ENCODE results near the gene PNMT. TPM values are rescaled to one million over a fixed set of nuclear protein-coding genes. Genes with fewer than 3 reads are reported as not detected.

PNMT gene
- total and polyA plus RNA-seq, 7 donors, result 5.9 to 15.3 (median 8.6) TPM

DNA sequence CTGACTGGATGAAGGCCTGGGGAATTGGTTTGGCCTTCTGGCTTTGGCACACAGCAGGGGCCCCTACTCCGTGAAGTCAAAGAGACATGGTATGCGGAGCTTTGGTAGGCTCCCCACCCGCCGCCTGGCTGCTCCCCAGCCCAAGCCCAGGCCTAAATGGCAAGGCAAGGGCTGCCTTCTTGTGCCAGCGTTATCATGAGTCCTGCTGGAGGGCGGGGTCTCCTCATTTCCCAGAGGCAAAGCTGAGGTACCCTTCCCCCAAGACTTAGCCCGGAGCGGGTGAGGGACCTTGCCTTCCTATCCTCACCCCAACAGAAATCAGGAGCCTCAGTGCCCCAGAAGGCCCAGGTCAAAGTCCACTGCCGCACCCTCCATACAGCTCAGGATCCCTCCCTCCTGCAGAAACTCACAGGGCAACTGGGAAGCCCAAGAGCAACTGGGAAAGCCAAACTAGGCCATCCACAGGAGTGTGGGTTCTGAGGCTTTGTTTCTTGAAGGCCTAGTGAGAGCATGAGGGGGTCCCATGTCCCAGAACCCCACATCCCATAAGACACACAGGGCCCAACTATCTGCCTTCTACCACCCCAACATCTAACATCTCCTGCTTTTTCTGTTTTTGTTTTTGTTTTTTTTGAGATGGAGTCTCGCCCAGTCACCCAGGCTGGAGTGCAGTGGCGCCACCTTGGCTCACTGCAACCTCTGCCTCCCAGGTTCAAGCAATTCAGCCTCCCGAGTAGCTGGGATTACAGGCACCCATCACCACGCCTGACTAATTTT lies 10.3 kb downstream of the PNMT start:
- TF ChIP-seq, protein P1, sequence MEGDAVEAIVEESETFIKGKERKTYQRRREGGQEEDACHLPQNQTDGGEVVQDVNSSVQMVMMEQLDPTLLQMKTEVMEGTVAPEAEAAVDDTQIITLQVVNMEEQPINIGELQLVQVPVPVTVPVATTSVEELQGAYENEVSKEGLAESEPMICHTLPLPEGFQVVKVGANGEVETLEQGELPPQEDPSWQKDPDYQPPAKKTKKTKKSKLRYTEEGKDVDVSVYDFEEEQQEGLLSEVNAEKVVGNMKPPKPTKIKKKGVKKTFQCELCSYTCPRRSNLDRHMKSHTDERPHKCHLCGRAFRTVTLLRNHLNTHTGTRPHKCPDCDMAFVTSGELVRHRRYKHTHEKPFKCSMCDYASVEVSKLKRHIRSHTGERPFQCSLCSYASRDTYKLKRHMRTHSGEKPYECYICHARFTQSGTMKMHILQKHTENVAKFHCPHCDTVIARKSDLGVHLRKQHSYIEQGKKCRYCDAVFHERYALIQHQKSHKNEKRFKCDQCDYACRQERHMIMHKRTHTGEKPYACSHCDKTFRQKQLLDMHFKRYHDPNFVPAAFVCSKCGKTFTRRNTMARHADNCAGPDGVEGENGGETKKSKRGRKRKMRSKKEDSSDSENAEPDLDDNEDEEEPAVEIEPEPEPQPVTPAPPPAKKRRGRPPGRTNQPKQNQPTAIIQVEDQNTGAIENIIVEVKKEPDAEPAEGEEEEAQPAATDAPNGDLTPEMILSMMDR (IDR thresholded peaks at IDR 0.05), result no peak
- Histone ChIP-seq H3K36me3 (ENCODE audit: insufficient read depth in 1 of 2, low read depth in 1 of 2) (peaks cover 2 to 9% of the 10 kb centered on the region in 2 donors), H3K4me3 (peak overlapping the region; percentile 34), H3K27me3 (ENCODE audit: insufficient read depth in 3 of 3, low read length in 2 of 3) (no peaks in the 10 kb centered on the region), H3K4me1 (peaks cover 60% of the 10 kb centered on the region), H3K9me3 (no peaks in the 10 kb centered on the region), H3K27ac (peak overlapping the region; percentile 89)
- intact Hi-C loops (cut with DNase I), result loop anchor here in 1 of 2 donors (5.0 kb wide), 1 partner anchor 54 kb away; the partner anchor contains the start of gene MIEN1
- ATAC-seq, result no peak
- peak in 1 of 2 donors; percentile 52 for DNase-seq
- 68 to 84% (median 71%) methylated on average over 12 to 13 of the region's 13 CpGs for WGBS, 3 donors

DNA sequence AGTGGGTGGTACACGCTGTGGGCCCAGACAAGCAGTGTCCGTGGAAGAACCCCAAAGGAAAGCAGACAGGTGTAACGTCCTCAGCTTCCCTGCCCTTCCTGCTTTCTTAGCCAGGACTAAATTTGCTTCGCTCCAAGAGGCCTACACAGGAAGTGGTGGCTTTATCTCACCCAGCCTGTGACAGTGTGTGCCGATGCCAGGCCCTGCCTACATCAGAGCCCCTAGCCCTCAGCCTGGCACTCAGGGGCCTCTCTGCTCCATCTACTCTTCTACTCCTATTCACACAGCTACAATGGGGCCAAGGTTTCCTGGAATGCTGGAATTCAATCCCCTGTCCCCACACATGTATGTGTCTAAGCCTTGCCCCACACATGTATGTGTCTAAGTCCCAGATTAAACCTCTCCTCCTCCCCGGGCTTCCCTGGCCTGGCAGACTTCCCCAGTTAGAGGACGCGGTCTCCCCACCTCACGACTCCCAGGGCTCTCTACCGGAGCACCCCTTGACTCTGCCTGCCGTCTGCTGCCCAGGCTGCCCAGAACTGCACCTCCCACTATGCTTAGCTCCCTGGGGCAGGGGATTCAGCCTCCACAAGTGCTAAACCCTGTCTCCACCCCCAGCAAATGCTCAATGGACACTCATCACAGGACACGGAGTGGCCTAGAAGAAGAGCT lies 11.4 kb downstream of the PNMT start:
- intact Hi-C loops (cut with DNase I), result loop anchor here in 1 of 2 donors (5.0 kb wide), 1 partner anchor 53 kb away; the partner anchor contains the start of gene MIEN1
- Histone ChIP-seq H3K4me1 (peaks cover 55% of the 10 kb centered on the region), H3K4me3 (no peak overlapping the region), H3K36me3 (ENCODE audit: insufficient read depth in 1 of 2, low read depth in 1 of 2) (peaks cover 2 to 17% of the 10 kb centered on the region in 2 donors), H3K27me3 (ENCODE audit: insufficient read depth in 3 of 3, low read length in 2 of 3) (no peaks in the 10 kb centered on the region), H3K27ac (peak overlapping the region; percentile 89), H3K9me3 (no peaks in the 10 kb centered on the region)
- ATAC-seq (peak in 2 of 4 donors; percentile 11 to 42), DNase-seq (peak in 1 of 2 donors; percentile 36)
- WGBS, 3 donors, result 41 to 72% (median 42%) methylated on average over 12 of the region's 12 CpGs
- TF ChIP-seq, protein P1 (IDR thresholded peaks at IDR 0.05), result no peak

DNA sequence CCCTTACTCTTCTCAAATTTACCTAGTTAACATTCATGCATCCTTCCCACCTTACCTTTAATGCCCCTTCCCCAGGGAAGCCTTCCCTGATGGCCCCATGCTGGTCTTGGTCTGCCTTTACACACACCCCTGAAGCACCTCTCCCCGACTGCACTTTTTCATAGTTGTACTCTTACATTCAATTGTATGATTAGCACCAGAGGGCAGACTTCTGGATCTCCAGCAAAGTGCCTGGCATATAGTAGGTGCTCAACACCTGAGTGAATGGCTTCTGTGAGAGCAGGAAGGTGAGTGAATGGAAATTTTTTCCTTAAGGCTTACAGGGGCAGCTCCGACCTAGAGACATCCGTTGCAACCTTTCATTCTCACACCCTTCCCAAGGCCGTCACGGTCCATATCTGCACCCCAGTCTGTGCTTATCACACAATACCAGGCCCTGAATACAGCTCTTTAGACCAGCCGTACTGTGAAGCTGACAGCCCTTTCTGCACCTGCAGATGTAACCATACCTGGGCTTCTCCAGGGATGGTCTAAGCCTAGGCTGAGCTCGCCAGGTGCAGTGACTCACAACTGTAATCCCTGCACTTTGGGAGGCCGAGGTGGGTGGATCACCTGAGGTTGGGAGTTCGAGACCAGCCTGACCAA lies 15.2 kb downstream of the PNMT start:
- DNase-seq (no peak), ATAC-seq (no peak)
- peaks cover 31% of the 10 kb centered on the region for H3K4me1 ChIP-seq
- no peak overlapping the region for H3K4me3 ChIP-seq
- no peak overlapping the region for H3K27ac ChIP-seq
- no peaks in the 10 kb centered on the region for H3K27me3 ChIP-seq (ENCODE audit: insufficient read depth in 3 of 3, low read length in 2 of 3)
- WGBS, 3 donors, result 90 to 93% (median 92%) methylated on average over 9 of the region's 9 CpGs
- intact Hi-C loops (cut with DNase I), result no loop called here
- TF ChIP-seq, protein P1 (IDR thresholded peaks at IDR 0.05), result no peak
- H3K9me3 ChIP-seq, result no peaks in the 10 kb centered on the region
- peaks cover 2 to 22% of the 10 kb centered on the region in 2 donors for H3K36me3 ChIP-seq (ENCODE audit: insufficient read depth in 1 of 2, low read depth in 1 of 2)

DNA sequence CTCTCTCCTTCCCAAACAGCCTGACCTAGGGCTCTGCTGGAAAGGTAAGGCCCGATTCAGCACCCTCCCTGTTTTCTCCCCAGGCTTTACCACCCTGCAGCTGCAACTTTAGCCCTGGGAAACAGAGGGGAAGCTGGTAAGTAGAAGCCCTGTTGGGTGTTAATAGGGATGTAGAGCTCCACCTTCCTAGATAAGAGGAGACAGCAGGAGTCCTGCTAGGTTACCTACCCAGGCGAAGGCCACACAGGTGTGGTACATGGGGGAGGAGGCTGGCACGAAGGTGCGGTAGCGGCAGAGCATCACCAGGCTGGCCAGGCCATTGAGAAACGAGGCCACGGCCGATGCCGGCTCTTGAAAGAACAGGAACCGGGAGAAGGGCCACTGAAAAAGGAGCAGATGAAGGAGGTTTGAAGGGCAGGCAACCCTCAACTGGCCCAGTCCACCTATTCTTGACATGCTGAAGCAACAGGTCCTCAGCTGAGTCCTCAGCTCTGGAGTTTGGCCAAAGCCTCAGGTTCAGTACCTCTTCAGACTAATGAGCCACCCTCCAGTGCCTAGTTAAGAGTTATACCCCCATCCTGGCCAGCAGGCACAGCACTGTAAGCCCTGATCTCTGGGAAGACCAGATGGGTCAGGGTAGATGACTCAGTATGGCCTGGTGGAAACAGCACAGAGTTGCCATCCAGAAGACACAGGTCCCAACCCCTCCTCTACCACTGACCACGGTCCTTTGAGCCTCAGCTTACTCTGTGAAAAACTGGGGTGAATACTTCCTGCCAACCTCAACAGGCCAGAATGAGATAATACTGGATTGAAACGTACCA lies 16.3 kb downstream of the PNMT start:
- H3K9me3 ChIP-seq, result no peaks in the 10 kb centered on the region
- TF ChIP-seq, protein P1 (IDR thresholded peaks at IDR 0.05), result no peak
- 92 to 96% (median 95%) methylated on average over 12 of the region's 12 CpGs for WGBS, 3 donors
- H3K4me3 ChIP-seq, result no peak overlapping the region
- DNase-seq (peak in 1 of 2 donors; percentile 20), ATAC-seq (no peak)
- peaks cover 25% of the 10 kb centered on the region for H3K4me1 ChIP-seq
- intact Hi-C loops (cut with DNase I), result loop anchor here in 1 of 2 donors (5.0 kb wide), 1 partner anchor 43 kb away; no protein-coding TSS in a partner anchor
- H3K36me3 ChIP-seq (ENCODE audit: insufficient read depth in 1 of 2, low read depth in 1 of 2), result peaks cover 2 to 22% of the 10 kb centered on the region in 2 donors
- H3K27me3 ChIP-seq (ENCODE audit: insufficient read depth in 3 of 3, low read length in 2 of 3), result no peaks in the 10 kb centered on the region
- H3K27ac ChIP-seq, result no peak overlapping the region
